ENCODE results near the gene MRPL19. TPM values are rescaled to one million over a fixed set of nuclear protein-coding genes. Genes with fewer than 3 reads are reported as not detected.

The MRPL19 gene
- total and polyA plus RNA-seq, 12 donors, result 12.2 to 70.7 (median 63.6) TPM

- peaks cover 0 to 40% (median 25%) of the 10 kb centered on the region in 7 donors for H3K27me3 ChIP-seq
- peaks cover 0 to 9% (median 4%) of the 10 kb centered on the region in 9 donors for H3K4me1 ChIP-seq
- DNase-seq, result no peak
- 81 to 87% methylated on average over 7 of the region's 7 CpGs for WGBS, 2 donors
- H3K36me3 ChIP-seq, result no peaks in the 10 kb centered on the region
- no peak overlapping the region for H3K27ac ChIP-seq
- ATAC-seq, result no peak
- peaks cover 0 to 3% (median 0%) of the 10 kb centered on the region in 11 donors for H3K9me3 ChIP-seq
- TF ChIP-seq CTCF (IDR thresholded peaks at IDR 0.05), result no peak
- intact Hi-C loops (cut with DNase I), result loop anchor here in 2 of 10 donors (10.0 kb wide), 1 partner anchor 687 kb away; no protein-coding TSS in a partner anchor
- H3K4me3 ChIP-seq, result no peak overlapping the region
Observed at GRCh38 chr2:75612108-75612861, 34.3 kb upstream of the MRPL19 start.

GRCh38 chr2:75612862-75613243 lies 33.7 kb upstream of the MRPL19 start:
- peak in 3 of 8 donors; percentile 20 to 42 (median 31) for ATAC-seq
- intact Hi-C loops (cut with DNase I), result loop anchor here in 2 of 10 donors (10.0 kb wide), 1 partner anchor 688 kb away; no protein-coding TSS in a partner anchor
- Histone ChIP-seq H3K27ac (no peak overlapping the region), H3K27me3 (peaks cover 0 to 34% (median 20%) of the 10 kb centered on the region in 7 donors), H3K9me3 (peaks cover 0 to 3% (median 0%) of the 10 kb centered on the region in 11 donors), H3K36me3 (no peaks in the 10 kb centered on the region), H3K4me1 (peaks cover 0 to 9% (median 4%) of the 10 kb centered on the region in 9 donors), H3K4me3 (no peak overlapping the region)
- WGBS, 2 donors, result 63% methylated on average over 5 of the region's 5 CpGs
- DNase-seq, result no peak
- no peak for TF ChIP-seq CTCF (IDR thresholded peaks at IDR 0.05)

GRCh38 chr2:75614162-75614651 lies 32.4 kb upstream of the MRPL19 start:
- Histone ChIP-seq H3K4me1 (no peaks in the 10 kb centered on the region), H3K4me3 (no peak overlapping the region), H3K27ac (no peak overlapping the region), H3K27me3 (peaks cover 0 to 22% (median 8%) of the 10 kb centered on the region in 7 donors), H3K9me3 (peaks cover 0 to 3% (median 0%) of the 10 kb centered on the region in 11 donors), H3K36me3 (no peaks in the 10 kb centered on the region)
- ATAC-seq (no peak), DNase-seq (no peak)
- intact Hi-C loops (cut with DNase I), result loop anchor here in 2 of 10 donors (10.0 kb wide), 1 partner anchor 689 kb away; no protein-coding TSS in a partner anchor
- TF ChIP-seq CTCF (IDR thresholded peaks at IDR 0.05), result no peak
- 85 to 90% methylated on average over 5 of the region's 5 CpGs for WGBS, 2 donors

GRCh38 chr2:75616406-75616805 lies 30.2 kb upstream of the MRPL19 start:
- intact Hi-C loops (cut with DNase I), result loop anchor here in 2 of 10 donors (10.0 kb wide), 1 partner anchor 692 kb away; no protein-coding TSS in a partner anchor
- 96 to 98% methylated on average over 4 of the region's 4 CpGs for WGBS, 2 donors
- Histone ChIP-seq H3K4me1 (no peaks in the 10 kb centered on the region), H3K4me3 (no peak overlapping the region), H3K27ac (no peak overlapping the region), H3K36me3 (no peaks in the 10 kb centered on the region), H3K27me3 (peaks cover 0 to 7% (median 0%) of the 10 kb centered on the region in 7 donors), H3K9me3 (peaks cover 0 to 3% (median 0%) of the 10 kb centered on the region in 11 donors)
- ATAC-seq (no peak), DNase-seq (no peak)
- no peak for TF ChIP-seq CTCF (IDR thresholded peaks at IDR 0.05)

Data from heart right ventricle (tissue), 16 donors.